ENCODE results near the gene EIF2B4.
"Not testable (repeated sequence)": the region's sequence is repeated elsewhere in the genome, so short reads cannot be mapped to it uniquely, and the experiment has no call there.

The EIF2B4 gene

DNA sequence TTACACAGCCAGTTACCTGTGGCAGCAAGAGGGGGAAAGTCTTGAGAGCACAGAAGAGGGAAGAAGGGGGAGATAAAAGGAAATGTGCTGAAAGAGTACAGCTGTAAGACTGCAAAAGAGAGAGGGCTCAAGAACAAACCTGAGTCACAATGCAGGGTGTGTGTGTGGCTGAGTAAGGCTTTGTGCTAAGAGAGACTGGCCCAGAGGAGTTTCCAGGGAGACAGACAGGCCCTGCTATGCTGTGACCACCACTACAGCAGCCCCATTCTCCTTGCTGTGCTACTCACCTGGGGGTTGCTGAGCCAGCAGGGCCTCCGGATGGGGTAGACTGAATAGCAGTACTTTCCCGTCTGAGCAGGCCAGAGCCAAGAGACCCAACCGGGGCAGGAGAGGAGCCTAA is 34.8 kb downstream of the EIF2B4 start:
- no peak for DNase-seq

DNA sequence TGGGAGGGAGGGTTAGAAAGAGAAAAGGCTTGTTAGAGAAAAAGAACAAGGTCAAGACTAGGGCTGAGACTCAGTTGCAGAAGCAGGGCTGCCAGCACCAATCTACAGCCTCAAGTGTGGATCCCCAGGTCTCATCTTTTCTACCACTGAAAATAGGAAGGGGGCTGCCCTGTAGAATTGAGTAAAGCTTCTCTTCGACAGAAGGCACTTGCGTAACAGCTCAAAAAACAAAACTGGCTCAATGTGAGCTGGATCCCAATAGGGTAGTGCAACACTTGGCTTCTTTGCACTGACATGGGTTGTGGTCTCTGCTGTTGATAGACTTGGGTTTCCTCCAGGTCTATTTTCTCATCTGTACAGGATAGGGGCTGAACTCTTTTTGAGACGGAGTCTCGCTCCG is 45.4 kb downstream of the EIF2B4 start:
- no peak for DNase-seq

DNA sequence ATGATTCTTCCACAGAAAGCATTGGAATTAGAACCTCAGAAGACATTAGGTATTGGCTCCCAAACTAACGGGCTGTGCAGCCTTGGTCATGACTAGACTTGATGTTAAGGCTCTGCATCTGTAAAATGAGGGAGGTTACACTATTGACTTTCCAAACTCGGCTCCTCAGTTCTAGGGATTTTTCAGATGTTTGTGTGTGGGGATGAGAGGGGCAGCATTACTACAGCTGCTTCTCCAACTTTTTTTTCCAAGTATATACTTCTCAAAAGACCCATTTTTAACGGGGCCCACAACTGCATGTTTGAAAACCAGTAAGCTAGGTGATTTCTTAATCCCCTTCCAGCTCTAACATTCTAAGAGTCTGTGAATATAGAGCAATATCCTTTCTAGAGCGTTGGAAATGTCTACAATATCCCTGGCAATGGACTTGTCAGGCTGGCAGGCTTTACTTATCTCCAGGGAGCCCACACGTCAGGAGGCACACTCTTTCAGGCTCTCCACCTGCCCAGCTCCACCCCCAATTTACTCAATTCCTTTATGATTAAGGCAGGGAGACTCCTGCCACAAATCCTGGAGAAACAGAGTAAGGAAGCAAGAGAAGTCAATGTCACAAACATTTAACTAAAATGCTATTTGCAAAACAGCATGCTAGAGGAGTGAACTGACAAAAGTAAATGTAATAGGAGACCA is 46.4 kb downstream of the EIF2B4 start:
- no peak for DNase-seq

DNA sequence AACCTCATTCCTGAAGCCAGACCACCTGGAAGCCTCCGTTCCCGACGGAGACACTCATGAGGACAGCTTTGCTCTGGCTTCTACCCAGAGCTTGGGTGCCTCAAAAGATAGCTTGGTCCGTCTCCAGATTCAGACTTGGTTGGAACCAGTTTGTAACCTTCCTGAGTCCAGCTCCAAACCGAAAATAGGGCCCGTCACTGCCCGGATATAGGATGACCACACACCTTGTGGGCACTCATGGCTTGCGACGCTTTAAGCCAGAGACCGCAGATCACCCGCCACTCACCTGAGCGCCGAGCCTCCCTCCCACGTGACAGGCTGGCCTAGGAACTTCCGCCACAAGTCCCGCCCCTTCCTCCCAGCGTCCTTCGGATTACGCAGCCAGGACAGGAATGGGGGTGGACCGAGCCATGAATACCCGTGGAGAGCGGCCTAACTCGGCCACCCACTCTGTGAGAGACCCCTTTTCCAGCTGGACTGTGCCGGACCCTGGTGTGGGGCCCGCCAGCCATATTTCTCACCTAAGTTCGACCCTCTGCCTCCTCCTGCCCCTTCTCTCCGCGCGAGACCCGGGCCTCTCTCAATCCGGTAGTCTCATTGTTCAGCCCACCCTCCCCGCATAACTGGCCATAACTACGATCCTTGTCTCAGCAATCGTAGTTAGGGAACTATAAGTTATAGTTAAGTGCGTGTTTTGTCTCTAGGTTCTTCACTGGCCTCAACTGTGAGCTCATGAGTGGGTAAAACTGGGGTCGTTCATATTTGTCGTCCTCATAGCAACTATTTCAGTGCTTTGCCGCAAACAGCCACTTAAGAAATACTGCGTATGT is 47.2 kb downstream of the EIF2B4 start, which contains the start of gene MPV17:
Gene MPV17 (minus strand): TSS at position 332 of the 830 bp plus-strand sequence. CDS start 580 bp downstream, outside the sequence.
- DNase-seq: peak; percentile 77

DNA sequence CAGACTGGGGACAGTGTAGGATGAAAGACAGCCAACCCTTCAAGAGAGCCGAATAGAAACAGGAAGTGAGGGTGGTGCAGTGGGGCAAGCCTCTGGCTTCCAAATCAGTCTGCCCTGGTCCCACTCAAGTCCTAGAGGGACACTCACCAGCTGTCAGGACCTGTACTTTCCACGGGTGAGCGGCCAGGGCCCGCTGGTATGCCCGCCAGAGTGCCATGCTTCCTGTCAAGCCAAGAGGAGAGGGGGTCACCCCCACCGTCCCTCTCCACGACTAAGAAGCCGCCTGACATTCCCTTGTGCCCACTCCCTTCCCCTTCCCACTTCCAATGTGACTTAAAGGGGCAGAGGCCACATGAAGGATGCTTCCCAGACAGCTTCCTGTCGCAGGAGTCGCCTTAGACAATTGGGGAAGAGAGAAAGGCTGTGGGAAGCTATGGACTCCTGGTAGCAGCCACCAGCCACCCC is 47.8 kb downstream of the EIF2B4 start:
- no peak for DNase-seq

DNA sequence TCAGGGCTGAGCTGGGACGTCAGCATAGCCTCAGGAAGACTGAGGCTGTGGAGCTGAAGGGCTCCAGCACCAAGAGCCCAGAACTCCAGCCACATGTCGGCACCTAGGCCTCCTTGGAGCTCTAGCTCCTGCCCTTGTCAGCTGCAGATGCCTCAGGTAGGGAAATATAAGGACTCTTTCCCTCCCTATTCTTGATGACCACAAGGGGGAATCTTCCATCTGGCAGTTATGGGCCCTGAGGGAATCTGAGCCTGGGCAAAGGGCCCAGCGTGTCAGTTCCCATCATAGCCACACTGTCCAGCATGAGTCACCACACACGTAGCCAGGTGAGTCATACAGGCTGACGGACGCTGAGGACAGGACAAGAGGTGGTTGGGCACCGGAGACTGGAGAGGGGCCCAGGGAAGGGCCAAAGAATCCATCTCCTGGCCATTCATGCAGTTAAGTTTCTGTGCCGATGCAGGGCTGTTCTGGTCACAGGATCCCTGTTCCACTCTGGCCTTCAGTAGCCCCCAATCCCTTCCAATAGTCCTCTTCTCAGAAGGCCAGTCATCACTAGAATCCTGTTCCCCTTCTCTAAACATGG is 49.1 kb downstream of the EIF2B4 start:
- DNase-seq: no peak

DNA sequence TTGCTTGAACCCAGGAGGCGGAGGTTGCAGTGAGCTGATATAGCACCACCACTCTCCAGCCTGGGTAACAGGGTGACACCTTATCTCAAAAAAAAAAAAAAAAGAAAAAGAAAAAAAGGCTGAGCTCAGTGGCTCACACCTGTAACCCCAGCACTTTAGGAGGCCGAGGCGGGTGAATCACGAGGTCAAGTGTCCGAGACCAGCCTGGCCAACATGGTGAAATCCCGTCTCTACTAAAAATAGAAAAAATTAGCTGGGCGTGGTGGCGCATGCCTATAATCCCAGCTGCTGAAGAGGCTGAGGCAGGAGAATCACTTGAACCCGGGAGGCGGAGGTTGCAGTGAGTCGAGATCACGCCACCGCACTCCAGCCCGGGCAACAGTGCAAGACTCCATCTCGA is 50.3 kb downstream of the EIF2B4 start:
- not testable (repeated sequence) for DNase-seq

DNA sequence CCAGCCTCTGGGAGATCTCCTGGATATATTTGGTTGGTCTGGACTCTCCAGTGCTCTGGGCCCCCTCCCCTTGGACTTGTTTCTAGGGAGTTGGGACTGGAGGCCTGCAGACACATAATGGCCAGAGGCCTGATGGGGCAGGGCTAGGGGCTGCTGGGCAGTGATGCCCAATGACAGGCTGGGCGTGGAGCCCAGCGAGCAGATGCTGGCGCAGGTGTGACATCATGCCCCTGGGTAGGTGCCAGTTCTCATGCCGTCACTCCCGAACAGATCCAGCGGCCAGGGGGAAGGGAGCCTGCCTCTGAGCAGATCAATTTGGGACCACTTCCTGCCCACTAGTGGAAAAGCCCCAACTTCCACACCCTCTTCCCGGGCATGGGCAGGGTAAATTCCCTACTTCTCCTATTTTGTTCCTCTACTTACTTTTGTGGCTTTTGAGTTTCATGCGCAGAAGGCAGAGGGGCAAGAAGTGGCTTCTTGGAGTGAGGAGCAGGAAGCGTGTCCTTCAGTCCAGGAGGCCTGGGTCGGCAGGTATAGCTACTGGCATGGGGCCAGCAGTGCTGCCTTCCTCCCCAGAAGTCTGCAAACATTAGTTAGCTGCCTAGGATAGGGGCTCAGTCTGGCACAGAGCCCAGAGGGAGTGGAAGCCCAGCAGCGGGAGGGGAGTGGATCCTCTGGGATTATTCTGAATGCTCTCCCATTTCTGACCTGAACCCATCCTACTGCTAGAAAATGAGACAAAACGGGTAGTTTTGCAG is 53.3 kb downstream of the EIF2B4 start:
- no peak for DNase-seq

DNA sequence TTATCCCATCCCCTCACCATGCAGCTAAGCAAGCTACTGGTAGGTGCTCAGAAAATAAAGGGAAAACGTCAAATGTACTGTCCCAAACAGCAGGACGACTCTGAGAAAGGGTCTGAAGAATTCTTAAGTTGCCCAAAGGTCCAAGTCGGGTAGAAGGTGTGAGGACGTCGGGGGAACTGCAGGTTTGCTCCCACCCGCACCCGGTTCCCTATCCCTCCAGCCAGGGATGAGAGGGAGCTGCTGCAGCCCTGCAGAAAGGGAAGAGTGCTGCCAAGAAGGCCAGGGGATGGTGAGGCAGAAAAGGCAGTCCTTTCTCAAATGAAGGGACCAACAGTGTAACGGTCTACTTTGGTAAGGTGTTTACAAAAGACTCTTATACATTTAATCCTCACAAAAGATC is 55.0 kb downstream of the EIF2B4 start:
- DNase-seq: no peak

DNA sequence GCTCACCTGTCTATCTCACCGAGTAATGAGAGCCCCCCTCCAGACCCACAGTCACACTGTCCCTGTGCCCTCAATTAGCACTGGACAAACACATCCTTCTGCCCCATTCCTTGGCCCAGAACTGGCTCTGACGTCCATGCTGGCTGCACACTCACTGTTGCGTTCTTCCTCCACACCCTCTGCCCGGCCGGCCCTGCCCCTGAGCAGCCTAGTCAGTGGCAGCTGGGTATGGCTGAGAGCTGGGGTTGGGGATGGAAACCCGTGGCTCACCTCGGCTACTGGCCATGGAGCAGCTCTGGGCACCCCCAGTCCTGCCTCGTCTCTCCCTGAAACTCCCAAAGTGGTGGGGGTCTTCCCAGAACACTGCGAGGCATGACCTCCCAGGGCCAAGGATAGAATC is 55.4 kb downstream of the EIF2B4 start:
- DNase-seq: no peak

Measured in T-helper 9 cell (primary cell).